Activated CD8-positive, alpha-beta memory T cell treated with anti-CD3 and anti-CD28 coated beads, Interleukin-2, amount 10 ng/mL, durations not matched to agents 7 days and 5 days (primary cell): ENCODE measurements around the gene POLD2. TPM values are rescaled to one million over a fixed set of nuclear protein-coding genes. Genes with fewer than 3 reads are reported as not detected.
"Not testable (repeated sequence)": the region's sequence is repeated elsewhere in the genome, so short reads cannot be mapped to it uniquely, and the experiment has no call there.

Experiments
- ATAC-seq: fragments of 150-1000 bp; cut with Tn5 transposase; one replicate; pipeline ENCODE4 v1.10.0; 2021; ENCODE audit warnings: moderate library complexity
- CTCF ChIA-PET: fragments of 350-600 bp; sonication (Branson Sonifier 250); formaldehyde crosslinking; loops from one replicate; lab custom pipeline; 2021; ENCODE audit warnings: antibody characterized with exemption; lab: Charles Lee
- DNase-seq: peaks from one replicate; pipeline ENCODE4 v3.0.0-alpha.2; 2020
- H3K27ac Mint-ChIP-seq: one replicate; pipeline ENCODE4 v1.8.0; 2021; ENCODE audit warnings: mild to moderate bottlenecking, mixed read lengths
- H3K27me3 Mint-ChIP-seq: one replicate; pipeline ENCODE4 v1.8.0; 2021; ENCODE audit warnings: mixed read lengths
- H3K36me3 Mint-ChIP-seq: one replicate; pipeline ENCODE4 v1.8.0; 2021; ENCODE audit warnings: mild to moderate bottlenecking, mixed read lengths
- H3K4me1 Mint-ChIP-seq: one replicate; pipeline ENCODE4 v1.8.0; 2021; ENCODE audit warnings: mixed read lengths
- H3K4me3 Mint-ChIP-seq: one replicate; pipeline ENCODE4 v1.8.0; 2021; ENCODE audit warnings: mild to moderate bottlenecking, moderate library complexity, mixed read lengths
- H3K9me3 Mint-ChIP-seq: one replicate; pipeline ENCODE4 v1.8.0; 2022; ENCODE audit warnings: low read depth, mixed read lengths
- total RNA-seq, 2 experiments: library from RNA; stranded (reverse); gene quantifications; one replicate each; pipeline ENCODE4 v1.2.3, GENCODE V29; 2021

Gene POLD2
- total RNA-seq = 100 to 1,000 TPM; 130 to 158 TPM

DNA sequence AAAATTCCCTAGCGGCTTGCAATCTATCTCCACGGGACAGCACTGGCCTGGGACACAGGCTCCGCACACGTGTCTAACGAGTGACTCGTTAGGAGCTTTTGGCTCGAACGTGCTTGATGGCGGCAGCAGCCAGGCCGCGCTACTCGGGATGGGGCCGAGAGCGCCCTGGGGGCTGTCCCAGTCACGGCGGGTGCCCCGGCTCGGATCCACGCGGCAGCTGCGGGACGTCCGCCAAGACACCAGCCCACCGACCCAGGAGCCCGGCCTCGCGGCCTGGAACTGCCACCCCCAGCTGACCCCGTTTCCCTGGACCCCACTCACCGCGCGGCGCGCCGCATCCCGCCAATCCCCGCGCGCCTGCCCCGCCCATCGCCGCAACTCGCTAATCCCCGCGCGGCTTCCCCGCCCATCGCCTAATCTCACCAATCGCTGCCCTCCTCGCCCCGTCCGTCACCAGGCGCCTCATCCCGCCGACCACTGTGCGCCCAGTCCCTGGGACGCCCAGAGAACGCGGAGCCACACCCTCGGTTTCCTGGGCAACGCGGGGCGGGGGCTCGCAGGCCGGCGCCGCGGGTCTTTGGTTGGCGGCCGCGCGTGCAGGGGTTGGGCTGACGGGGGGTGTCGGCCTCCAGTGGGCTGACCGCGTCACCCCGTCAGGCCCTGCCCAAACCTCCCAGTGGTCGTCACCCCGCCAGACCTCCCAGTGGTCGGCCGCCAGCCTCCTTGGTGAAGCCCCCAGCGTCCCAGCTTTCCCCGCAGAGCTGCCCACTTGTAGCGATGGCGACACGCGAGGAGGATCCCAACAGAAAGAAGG lies at the start of gene POLD2:
TSS of gene POLD2 (minus strand) at position 359 of the 814 bp plus-strand sequence. CDS start 1,495 bp downstream, outside the sequence.
- H3K4me1 Mint-ChIP-seq = peaks cover 36% of the 10 kb centered on the region
- no peaks in the 10 kb centered on the region for H3K9me3 Mint-ChIP-seq
- peaks cover 17% of the 10 kb centered on the region for H3K36me3 Mint-ChIP-seq
- peak; percentile 99 for DNase-seq
- H3K27ac Mint-ChIP-seq = peak within 1 kb of the TSS; percentile 61
- peak; percentile 99 for ATAC-seq
- peaks cover 18% of the 10 kb centered on the region for H3K27me3 Mint-ChIP-seq
- CTCF ChIA-PET = interaction anchor here (0.9 to 1.3 kb wide), 5 partner anchors 7 to 442 kb away, joined by 3 to 4 read pairs (median 3); no protein-coding TSS in a partner anchor
- peak within 1 kb of the TSS; percentile 79 for H3K4me3 Mint-ChIP-seq

DNA sequence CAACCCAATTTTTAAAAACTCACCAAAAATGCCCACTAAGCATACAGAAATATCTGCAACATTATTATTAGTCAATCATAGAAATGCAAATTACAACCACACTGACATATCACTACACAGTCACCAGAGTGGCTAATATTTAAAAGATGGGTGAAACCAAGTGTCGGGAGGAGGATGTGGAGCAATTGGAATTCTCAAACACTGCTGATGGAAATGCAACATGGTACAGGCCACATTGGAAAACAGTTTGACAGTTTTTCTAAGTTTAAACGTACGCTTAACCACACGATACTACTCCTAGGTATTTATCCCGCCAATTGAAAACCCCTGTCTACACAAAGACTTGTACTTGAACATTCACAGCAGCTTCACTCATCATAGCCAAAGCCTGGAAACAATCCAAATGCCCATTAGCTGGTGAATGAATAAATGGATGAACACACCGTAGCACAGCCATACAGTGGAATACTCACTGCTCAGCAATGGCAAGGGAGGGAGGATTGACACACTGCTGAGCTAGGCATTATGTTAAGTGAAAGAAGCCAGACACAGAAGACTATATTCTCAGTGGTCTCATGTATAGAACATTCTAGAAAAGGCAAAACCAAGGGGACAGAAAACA lies 49.6 kb upstream of the POLD2 start:
- CTCF ChIA-PET = interaction anchor here (0.9 to 1.3 kb wide), 2 partner anchors 24 kb away, joined by 3 read pairs; no protein-coding TSS in a partner anchor
- Mint-ChIP-seq H3K36me3 (no peaks in the 10 kb centered on the region), H3K27ac (no peak overlapping the region), H3K27me3 (peaks cover 25% of the 10 kb centered on the region), H3K9me3 (no peaks in the 10 kb centered on the region), H3K4me1 (peaks cover 1% of the 10 kb centered on the region), H3K4me3 (no peak overlapping the region)
- ATAC-seq (no peak), DNase-seq (no peak)

DNA sequence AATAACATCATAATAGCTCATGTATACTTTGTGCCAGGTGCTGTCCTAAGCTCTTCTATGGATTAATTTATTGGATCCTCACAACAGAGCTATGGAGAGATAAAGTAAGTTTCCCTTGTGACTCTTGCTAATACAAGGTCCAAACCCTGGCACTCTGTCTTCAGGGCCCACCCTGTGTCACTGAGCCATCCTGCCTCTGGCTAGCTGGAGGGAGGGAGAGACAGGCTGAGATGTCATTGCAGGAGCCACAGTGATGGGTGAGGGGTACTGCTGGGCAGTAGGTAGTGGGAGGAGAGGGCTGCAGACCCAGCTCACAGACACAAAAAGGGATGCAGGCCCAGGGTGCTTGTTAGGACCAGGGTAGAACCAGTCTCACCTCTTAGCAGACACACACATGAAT lies 49.0 kb upstream of the POLD2 start:
- DNase-seq (no peak), ATAC-seq (no peak)
- CTCF ChIA-PET = interaction anchor here (1.3 kb wide), 1 partner anchor 24 kb away, joined by 3 read pairs; no protein-coding TSS in a partner anchor
- no peaks in the 10 kb centered on the region for H3K36me3 Mint-ChIP-seq
- peaks cover 6% of the 10 kb centered on the region for H3K4me1 Mint-ChIP-seq
- peaks cover 25% of the 10 kb centered on the region for H3K27me3 Mint-ChIP-seq
- no peak overlapping the region for H3K27ac Mint-ChIP-seq
- H3K9me3 Mint-ChIP-seq = no peaks in the 10 kb centered on the region
- H3K4me3 Mint-ChIP-seq = no peak overlapping the region

DNA sequence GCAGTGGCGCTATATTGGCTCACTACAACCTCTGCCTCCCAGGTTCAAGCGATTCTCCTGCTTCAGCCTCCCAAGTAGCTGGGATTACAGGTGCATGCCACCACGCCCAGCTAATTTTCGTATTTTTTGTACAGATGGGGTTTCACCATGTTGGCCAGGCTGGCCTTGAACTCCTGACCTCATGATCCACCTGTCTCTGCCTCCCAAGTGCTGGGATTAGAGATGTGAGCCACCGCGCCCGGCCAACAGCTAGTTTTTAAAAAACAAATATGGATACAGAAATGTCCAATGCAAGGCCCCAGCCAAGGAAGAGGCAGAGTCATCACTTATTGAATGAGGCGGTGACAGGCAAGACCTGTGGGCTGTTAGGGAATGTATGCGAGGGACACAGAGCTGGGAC lies 48.6 kb upstream of the POLD2 start:
- peaks cover 25% of the 10 kb centered on the region for H3K27me3 Mint-ChIP-seq
- H3K36me3 Mint-ChIP-seq, ATAC-seq, DNase-seq, H3K4me3 Mint-ChIP-seq, H3K27ac Mint-ChIP-seq, H3K9me3 Mint-ChIP-seq, H3K4me1 Mint-ChIP-seq: not testable (repeated sequence)
- CTCF ChIA-PET = interaction anchor here (1.3 kb wide), 1 partner anchor 25 kb away, joined by 3 read pairs; no protein-coding TSS in a partner anchor

DNA sequence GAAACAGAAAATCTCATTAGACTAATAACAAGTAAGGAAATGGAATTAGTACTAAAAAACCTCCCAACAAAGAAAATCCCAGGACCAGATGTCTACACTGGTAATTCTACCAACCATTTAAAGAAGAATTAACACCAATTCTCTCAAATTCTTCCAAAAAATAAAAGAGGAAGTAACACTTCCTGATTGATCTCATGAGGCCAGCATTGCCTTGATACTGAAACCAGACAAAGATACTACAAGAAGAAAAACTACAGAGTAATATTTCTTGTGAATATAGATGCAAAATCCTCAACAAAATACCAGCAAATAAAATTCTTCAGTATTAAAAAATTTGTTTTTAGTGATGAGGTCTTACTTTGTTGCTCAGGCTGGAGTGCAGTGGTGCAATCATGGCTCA lies 44.6 kb upstream of the POLD2 start:
- ATAC-seq (no peak), DNase-seq (no peak)
- Mint-ChIP-seq H3K4me1 (peaks cover 6% of the 10 kb centered on the region), H3K27ac (no peak overlapping the region), H3K9me3 (no peaks in the 10 kb centered on the region), H3K36me3 (no peaks in the 10 kb centered on the region), H3K4me3 (no peak overlapping the region), H3K27me3 (peaks cover 30% of the 10 kb centered on the region)
- CTCF ChIA-PET = no interaction called here

DNA sequence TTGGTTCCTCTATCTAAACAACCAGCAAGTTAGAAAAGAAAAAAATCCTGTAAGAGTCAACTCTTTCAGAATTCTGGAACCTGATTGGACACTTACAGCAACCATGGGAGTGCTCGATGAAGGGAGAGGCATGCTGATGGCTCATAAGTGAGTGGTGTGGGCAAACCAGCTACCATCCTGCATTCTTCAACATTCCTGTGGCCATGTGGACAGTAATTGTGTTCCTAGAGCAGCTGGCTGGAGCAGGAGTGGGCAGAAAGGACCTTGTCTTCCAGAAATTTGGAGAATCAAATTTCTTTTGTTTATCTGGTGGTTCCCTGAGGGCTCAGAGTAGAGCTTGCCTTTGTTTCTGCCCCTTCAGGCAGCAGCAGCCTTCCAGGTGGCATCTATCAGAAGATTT lies 40.2 kb upstream of the POLD2 start:
- ATAC-seq = no peak

DNA sequence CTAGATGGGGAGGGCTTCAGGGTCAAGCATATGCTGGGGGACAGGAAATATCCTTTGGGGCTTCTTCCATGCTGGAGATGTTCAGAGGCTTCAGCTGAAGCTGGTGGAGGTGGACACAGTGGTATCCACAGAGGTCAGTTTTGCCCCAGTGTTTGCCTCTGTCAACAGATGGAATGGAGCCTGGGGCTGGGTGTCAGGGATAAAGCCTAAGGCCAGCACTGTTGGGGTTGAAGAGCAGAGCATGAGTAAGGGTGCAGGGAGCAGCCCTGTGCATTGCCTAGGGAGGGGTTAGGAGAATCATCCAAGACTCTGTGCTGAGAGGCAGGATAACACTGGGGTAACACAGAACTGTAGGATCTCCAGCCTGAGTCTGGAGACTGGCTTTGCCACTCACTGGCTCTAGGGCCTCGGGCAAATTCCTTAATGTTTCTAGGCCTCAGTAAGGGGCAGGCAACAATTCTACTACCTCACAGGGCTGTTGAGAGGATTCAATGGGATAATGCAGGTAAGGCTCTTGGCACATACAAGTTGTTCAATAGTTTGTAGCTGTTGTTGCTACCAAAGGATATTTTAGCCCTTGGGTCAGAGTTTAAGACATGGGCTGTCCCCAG lies 39.5 kb upstream of the POLD2 start:
- no peak overlapping the region for H3K27ac Mint-ChIP-seq
- H3K36me3 Mint-ChIP-seq = no peaks in the 10 kb centered on the region
- peaks cover 5% of the 10 kb centered on the region for H3K4me1 Mint-ChIP-seq
- ATAC-seq (no peak), DNase-seq (no peak)
- no peak overlapping the region for H3K4me3 Mint-ChIP-seq
- CTCF ChIA-PET = no interaction called here
- H3K9me3 Mint-ChIP-seq = no peaks in the 10 kb centered on the region
- H3K27me3 Mint-ChIP-seq = peaks cover 21% of the 10 kb centered on the region

More for the DNA sequence above, 40.2 kb upstream of the POLD2 start:
- CTCF ChIA-PET = no interaction called here
- peaks cover 6% of the 10 kb centered on the region for H3K4me1 Mint-ChIP-seq
- DNase-seq = no peak
- H3K27ac Mint-ChIP-seq = no peak overlapping the region
- no peaks in the 10 kb centered on the region for H3K36me3 Mint-ChIP-seq
- no peaks in the 10 kb centered on the region for H3K9me3 Mint-ChIP-seq
- H3K27me3 Mint-ChIP-seq = peaks cover 21% of the 10 kb centered on the region
- H3K4me3 Mint-ChIP-seq = no peak overlapping the region

DNA sequence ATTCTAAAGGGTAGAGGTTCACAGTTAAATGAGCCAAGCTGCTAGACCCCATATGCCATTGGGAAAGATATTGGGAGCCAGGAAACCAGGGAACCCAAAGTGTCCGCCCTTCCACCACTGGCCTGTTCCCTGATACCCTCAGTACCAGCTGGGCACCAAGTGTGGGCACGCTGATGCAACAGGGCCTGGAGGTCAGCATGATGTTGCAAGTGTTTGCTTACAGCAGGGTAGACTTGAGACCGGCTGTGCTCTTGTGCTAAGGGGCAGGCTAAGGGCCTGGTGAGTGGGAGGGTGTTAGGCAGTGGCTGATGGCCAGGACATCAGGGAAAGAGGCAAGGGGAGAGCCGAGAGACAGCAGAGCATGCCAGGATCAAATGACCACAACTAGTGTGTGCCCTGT lies 38.8 kb upstream of the POLD2 start:
- Mint-ChIP-seq H3K4me1 (no peaks in the 10 kb centered on the region), H3K9me3 (no peaks in the 10 kb centered on the region), H3K4me3 (no peak overlapping the region), H3K27ac (no peak overlapping the region), H3K36me3 (no peaks in the 10 kb centered on the region), H3K27me3 (peaks cover 21% of the 10 kb centered on the region)
- CTCF ChIA-PET = no interaction called here
- DNase-seq = no peak
- ATAC-seq = no peak

DNA sequence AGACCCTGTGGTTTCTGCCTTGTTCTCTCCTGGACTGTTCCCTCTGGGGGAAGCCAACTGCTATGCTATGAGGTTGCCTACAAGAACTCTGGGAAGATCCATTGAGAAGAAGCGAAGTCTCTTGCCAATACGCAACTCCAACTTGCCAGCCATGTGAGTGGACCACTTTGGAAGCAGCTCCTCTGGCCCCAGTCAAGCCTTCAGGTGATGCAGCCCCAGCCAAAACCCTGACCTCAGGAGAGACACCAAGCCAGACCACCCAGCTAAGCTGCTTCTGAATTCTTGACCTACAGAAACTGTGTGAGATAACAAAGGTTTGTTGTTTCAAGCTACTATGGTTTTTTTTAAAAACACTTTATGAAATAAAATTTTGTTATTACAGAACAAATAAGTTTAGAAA lies 38.0 kb upstream of the POLD2 start:
- Mint-ChIP-seq H3K4me1 (no peaks in the 10 kb centered on the region), H3K36me3 (no peaks in the 10 kb centered on the region), H3K4me3 (no peak overlapping the region), H3K27me3 (peaks cover 21% of the 10 kb centered on the region), H3K9me3 (no peaks in the 10 kb centered on the region), H3K27ac (no peak overlapping the region)
- CTCF ChIA-PET = no interaction called here
- DNase-seq = no peak
- ATAC-seq = no peak

DNA sequence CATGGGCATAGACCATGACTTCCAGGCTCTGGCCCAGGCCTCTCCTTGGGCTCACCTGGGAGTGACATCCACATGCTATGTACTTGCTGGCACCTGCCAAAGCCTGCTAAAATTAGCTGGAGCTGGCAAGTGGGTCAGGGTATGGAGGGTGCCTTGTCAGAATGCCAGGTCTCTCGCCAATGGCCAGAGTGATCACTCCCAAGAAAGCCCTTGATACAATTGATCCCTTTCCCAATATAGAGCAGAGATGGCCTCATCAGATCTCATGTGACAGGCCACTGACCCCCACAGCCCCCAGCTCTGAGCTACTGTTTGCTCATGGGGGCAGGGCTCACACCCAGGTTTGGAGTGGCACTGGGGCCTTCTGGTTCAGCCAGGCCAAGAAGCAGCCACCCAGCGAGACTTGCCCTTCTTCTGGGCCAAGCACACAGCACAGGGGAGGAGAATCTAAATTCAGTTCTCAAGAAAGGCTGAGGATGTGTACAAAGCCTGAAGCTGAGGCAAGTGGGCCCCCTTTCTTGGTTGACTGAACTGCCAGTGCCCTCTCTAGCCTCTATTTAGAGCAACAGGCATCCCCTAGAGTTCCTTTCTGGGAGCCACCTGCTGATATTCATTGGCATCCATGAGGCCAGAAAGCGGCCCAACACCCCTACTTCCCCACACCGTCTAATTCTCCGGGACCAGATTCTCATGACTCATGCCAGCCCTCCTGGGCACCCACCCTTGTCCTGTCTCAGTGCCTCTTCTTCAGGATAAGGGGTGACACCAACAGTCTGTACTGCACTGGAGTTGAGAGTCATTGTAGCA lies 36.7 kb upstream of the POLD2 start:
- DNase-seq (no peak), ATAC-seq (no peak)
- Mint-ChIP-seq H3K4me1 (no peaks in the 10 kb centered on the region), H3K4me3 (no peak overlapping the region), H3K27me3 (peaks cover 17% of the 10 kb centered on the region), H3K27ac (no peak overlapping the region), H3K36me3 (no peaks in the 10 kb centered on the region), H3K9me3 (no peaks in the 10 kb centered on the region)
- CTCF ChIA-PET = no interaction called here

DNA sequence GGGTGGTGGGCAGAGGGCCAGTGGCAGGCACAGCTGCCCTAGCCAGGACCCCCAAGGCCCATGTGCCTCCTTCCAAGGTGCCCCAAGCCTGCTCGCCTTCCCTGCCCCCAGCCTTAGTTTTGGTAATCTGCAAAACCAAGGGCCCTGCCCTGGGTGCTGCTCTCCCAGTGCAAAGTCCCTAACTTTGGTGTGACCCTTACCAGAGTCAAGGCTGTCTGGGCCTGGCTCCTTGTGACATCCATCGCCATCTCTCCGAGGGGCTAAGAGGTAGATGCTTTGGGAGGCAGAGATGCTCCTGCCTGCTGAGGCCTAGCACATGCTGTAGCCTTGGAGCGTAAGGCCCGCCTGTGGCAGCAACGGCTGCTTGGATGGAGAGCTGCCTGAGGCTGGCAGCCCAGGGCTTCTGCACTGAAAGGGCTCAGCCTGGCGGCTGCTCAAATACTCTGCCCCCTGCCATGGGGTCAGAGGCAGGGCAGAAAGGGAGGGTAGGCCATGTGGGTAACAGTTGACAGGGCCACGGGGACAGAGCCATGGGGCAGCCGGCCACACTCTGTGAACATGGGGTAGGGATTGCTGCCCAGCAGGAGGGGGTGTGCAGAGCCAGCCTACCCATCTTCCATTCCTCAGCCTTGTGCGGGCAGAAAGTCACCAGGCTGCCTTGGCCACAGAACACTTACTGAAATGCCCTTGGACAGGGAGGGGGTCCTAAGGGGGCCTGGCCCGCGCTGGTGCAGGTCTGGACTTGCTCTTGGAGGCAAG lies 35.7 kb upstream of the POLD2 start:
- no peaks in the 10 kb centered on the region for H3K36me3 Mint-ChIP-seq

DNA sequence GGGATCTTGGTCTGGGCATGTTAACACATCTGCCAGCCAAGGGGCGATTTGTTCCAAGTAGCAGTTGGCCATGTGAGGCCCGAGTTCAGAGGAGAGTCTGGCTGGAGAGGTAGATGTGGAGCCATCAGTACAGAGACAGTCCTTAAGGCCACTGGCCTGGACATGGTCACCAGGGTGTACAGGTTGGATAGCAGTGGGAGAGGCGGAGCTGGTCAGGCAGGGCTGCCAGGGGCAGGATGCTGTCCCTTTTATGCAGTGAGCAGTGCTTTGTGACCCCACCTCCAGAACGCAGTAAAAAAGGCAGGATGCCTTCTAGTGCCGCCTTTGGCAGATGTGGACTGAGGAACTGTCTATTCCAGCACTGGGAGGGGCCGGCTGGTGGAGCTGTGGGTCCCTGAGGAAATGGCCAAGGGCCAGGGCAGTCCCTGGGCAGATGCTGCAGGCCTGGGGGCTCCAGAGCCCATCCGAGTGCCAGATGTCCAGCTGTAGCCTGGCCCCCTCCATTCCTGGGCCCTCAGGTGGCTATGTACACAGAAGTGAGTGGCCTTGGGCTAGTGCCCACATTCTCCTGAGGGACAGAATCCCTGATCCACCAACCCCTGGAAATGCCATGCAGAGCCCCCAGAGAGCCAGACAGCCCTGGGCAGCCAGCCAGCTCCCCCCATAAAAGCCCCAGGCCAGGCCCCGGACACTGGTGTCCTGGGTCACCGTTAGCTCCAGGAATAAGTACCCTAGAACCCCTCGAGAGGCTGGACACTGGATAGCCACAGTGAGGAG lies 34.9 kb upstream of the POLD2 start:
- H3K36me3 Mint-ChIP-seq = no peaks in the 10 kb centered on the region
- no peaks in the 10 kb centered on the region for H3K9me3 Mint-ChIP-seq

More for the DNA sequence above, 35.7 kb upstream of the POLD2 start:
- Mint-ChIP-seq H3K9me3 (no peaks in the 10 kb centered on the region), H3K27me3 (peaks cover 10% of the 10 kb centered on the region), H3K27ac (no peak overlapping the region), H3K4me3 (no peak overlapping the region), H3K4me1 (no peaks in the 10 kb centered on the region)
- ATAC-seq = no peak
- no peak for DNase-seq
- CTCF ChIA-PET = no interaction called here

More for the DNA sequence above, 34.9 kb upstream of the POLD2 start:
- CTCF ChIA-PET = no interaction called here
- Mint-ChIP-seq H3K4me3 (no peak overlapping the region), H3K27ac (no peak overlapping the region), H3K4me1 (no peaks in the 10 kb centered on the region), H3K27me3 (peaks cover 6% of the 10 kb centered on the region)
- DNase-seq (no peak), ATAC-seq (no peak)
